ENCODE data around the gene TEX22.

- no peak for TF ChIP-seq CTCF (IDR thresholded peaks at IDR 0.05)
- TF ChIP-seq EZH2phosphoT487 (IDR thresholded peaks at IDR 0.05), result no peak
- TF ChIP-seq EZH2 (IDR thresholded peaks at IDR 0.05), result no peak
Observed at GRCh38 chr14:105397350-105397931, 897 bp upstream of the TEX22 start.

All from neural progenitor cell (in vitro differentiated cells).